Endometrial microvascular endothelial cells (primary cell): Measurements from ENCODE around the gene TBC1D9. TPM values are rescaled to one million over a fixed set of nuclear protein-coding genes. Genes with fewer than 3 reads are reported as not detected.
"Not testable (repeated sequence)": the region's sequence is repeated elsewhere in the genome, so short reads cannot be mapped to it uniquely, and the experiment has no call there.

ENCODE experiments used
- in situ Hi-C: cut with HindIII; loops from 2 replicates; pipeline ENCODE4 v1.10.0; 2017; ENCODE audit warnings: low sequenced_read_pairs, low pct_unique_long_range_greater_than_20kb; ENCODE audit errors: inconsistent ontology term
- total RNA-seq: library from RNA; depleted of rRNA; stranded (reverse); fragments of >200 nt; gene quantifications from one replicate; pipeline ENCODE4 v1.2.3, GENCODE V29; 2015; ENCODE audit errors: inconsistent ontology term

Gene TBC1D9
- total RNA-seq = 35.3 TPM

- in situ Hi-C loops = no loop called here
Observed at GRCh38 chr4:140756319-140757231, at the start of gene TBC1D9. TSS of gene TBC1D9 (minus strand) at chr4:140756385. CDS start at chr4:140756045, 340 bp downstream.

DNA sequence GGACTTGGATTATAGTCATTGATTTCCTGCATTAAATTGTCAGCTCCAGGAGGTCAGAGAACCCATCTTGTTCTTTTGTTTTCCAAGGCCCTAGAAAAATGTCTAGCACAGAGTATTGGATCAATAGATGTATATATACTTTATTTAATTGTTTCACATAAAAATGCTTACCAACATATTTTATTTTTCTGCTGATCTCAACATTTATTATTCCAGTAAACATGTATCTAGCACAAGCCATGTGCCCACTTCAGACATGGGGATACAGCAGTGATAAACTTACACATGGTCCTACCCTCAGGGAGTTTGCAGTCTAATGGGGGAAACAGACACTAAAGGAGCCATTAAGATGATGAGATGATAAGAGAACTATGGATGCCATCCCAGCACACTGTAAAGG, 49.1 kb upstream of the TBC1D9 start:
- in situ Hi-C loops = no loop called here

- in situ Hi-C loops = no loop called here
Observed at GRCh38 chr4:140802591-140802990, 46.4 kb upstream of the TBC1D9 start.

DNA sequence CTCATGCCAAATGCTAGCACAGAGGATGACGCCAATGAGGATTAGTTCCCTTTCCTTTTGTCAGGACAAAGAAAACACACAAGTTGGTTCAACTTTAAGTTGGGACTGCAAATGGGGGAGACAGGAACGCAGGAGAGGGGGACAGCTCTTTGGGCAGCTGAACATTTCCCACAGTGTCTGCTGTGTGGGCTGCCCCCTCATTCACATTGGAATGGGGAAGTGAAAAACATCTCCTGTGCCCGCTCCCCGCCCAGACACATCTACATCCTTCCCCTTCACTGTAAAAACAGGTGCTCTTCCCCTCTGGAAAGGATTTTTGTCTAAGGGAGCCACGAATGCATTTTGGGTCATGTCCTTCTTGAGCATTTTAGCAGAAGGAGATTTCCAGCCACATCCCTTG, 44.5 kb upstream of the TBC1D9 start:
- in situ Hi-C loops = no loop called here

GRCh38 chr4:140799686-140800225, 43.6 kb upstream of the TBC1D9 start:
- in situ Hi-C loops = no loop called here

GRCh38 chr4:140793291-140793690, 37.1 kb upstream of the TBC1D9 start:
- in situ Hi-C loops = no loop called here

GRCh38 chr4:140790765-140791164, 34.6 kb upstream of the TBC1D9 start:
- in situ Hi-C loops = no loop called here

DNA sequence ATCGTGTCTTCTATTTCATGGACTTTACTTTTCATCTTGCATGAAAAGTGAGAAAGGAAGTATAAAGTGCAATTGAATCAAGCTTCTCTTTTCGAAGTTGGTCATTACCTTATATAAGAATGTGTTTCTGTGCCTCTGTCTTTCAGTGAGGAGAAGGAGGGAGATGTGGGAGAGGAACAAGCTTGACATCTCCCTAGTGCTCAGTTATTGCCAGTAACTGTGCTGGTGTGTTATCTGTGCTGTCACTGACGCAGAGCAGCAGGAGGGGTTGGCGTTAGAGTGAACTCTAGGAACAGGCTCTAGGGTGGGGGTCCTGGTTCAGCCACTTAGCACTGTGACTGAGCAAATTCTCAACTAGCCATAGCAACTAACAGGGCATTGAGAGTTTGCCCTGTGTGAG, 34.0 kb upstream of the TBC1D9 start:
- in situ Hi-C loops = no loop called here

DNA sequence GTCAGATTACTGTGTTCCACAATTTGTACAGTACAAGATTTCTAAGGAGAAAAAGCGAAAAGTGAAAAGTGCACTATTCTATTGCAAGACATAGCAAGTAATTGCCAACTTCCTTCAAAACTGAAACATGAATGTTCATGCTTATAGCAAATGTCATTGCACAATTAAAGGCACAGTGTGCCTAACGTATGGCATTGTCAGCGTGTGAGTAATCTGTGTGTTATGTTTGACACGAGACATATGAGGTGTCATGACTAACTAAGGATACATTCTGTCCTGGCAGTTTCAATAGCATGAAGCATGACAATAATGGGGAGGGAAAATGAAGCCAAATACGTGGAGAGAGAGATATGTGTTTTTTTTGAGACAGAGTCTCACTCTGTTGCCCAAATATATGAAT, 33.6 kb upstream of the TBC1D9 start:
- in situ Hi-C loops = no loop called here

- in situ Hi-C loops = not testable (repeated sequence)
Observed at GRCh38 chr4:140782787-140783186, 26.6 kb upstream of the TBC1D9 start.

DNA sequence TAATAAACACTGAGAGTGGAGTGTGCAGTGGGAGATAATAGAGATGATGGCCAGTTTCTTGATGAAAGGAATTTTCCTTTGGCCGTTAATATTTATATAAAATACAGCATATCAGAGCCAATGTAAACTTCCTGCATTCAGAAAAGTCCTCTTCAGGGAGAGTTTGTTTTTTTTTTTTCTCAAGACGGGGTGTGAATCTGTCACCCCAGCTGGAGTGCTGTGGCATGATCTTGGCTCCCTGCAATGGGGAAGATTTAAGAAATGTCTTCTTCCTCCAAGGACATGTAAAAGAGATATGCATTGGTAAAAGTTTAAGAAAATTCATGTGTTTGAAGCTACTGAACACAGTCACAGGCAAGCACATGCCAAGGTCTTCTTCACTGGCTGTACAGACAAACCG, 25.4 kb upstream of the TBC1D9 start:
- in situ Hi-C loops = no loop called here

DNA sequence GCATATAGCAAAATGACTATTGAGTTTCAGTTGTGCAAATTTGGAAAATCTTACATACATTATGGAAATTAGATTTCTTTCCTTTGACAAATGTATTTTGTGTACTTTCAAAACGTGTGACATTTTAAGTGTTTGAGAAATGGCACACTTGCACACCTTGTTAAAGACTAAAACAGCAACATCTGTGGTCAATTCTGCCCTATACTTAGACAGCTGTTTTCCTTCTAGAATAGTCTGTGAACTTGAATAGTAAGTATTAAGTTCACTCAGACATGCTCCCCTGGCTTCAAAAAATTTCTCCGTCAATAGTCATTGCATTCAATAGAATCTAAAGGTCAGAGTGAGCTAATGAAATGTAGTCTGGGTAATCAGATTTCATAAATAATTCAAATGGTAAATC, 21.7 kb upstream of the TBC1D9 start:
- in situ Hi-C loops = no loop called here

- in situ Hi-C loops = no loop called here
Observed at GRCh38 chr4:140777386-140777785, 21.2 kb upstream of the TBC1D9 start.

- in situ Hi-C loops = no loop called here
Observed at GRCh38 chr4:140776556-140776955, 20.4 kb upstream of the TBC1D9 start.

DNA sequence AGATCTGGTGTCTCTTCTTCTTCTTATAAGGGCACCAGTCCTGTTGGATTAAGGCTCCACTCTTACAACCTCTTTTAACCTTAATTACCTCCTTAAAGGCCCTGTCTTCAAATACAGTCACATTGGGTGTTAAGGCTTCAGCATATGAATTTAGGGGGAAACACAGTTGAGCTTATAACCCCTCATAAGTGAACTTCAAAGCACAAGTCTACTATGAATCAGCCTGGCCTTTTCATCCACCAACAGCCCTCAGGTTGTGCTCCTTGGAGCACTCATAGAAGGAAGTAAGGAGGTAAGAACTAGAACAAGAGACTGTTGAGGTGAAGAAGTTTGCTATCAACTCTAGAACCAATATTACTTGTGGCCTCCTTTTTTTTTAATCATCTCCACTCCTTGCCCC, 18.8 kb upstream of the TBC1D9 start:
- in situ Hi-C loops = no loop called here

- in situ Hi-C loops = no loop called here
Observed at GRCh38 chr4:140774510-140774909, 18.3 kb upstream of the TBC1D9 start.

DNA sequence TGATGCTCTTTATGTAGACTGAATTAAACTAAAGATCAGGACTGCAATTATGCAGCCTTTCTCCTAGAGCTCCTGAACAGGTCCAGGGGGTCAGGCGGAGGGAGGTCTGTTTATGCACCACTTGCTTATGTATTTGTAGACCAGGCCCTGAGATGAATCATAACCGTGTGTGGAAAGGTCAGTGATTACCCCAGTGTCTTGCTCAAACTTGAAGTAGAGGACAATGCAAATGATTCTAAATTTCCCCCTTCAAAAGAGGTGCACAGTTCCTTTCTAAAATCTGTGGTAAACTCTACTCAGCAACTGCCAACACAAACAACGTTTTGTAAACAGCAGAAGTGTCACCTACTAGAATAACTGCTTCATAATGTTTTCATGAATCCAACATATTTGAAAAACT, 13.0 kb upstream of the TBC1D9 start:
- in situ Hi-C loops = no loop called here

- in situ Hi-C loops = no loop called here
Observed at GRCh38 chr4:140764785-140765392, 8.7 kb upstream of the TBC1D9 start.

- in situ Hi-C loops = no loop called here
Observed at GRCh38 chr4:140762202-140762601, 6.0 kb upstream of the TBC1D9 start.

- in situ Hi-C loops = no loop called here
Observed at GRCh38 chr4:140757232-140757630, 1.0 kb upstream of the TBC1D9 start.
